HUES6 (cell line): ENCODE data around the gene SUZ12.
"Not testable (repeated sequence)": the region's sequence is repeated elsewhere in the genome, so short reads cannot be mapped to it uniquely, and the experiment has no call there.

Experiments
- H3K27ac ChIP-seq: 2 replicates; pipeline ENCODE4 v1.7.0; 2013; ENCODE audit warnings: low read depth, mild to moderate bottlenecking, low read length, inconsistent platforms
- H3K27me3 ChIP-seq: 2 replicates; pipeline ENCODE4 v1.6.1; 2013; ENCODE audit warnings: low read length; ENCODE audit not compliant: control insufficient read depth, insufficient read depth
- H3K36me3 ChIP-seq: 2 replicates; pipeline ENCODE4 v1.6.1; 2013; ENCODE audit warnings: low read length; ENCODE audit not compliant: control insufficient read depth, insufficient read depth
- H3K4me1 ChIP-seq: 2 replicates; pipeline ENCODE4 v1.6.1; 2013; ENCODE audit warnings: low read length; ENCODE audit not compliant: control insufficient read depth, insufficient read depth
- H3K4me3 ChIP-seq: 2 replicates; pipeline ENCODE4 v1.5.1; 2013; ENCODE audit warnings: low read depth, low read length
- H3K9ac ChIP-seq: one replicate; pipeline ENCODE4 v1.6.1; 2013; ENCODE audit warnings: mild to moderate bottlenecking, low read length
- H3K9me3 ChIP-seq: 2 replicates; pipeline ENCODE4 v1.6.1; 2013; ENCODE audit warnings: low read depth, low read length; ENCODE audit not compliant: control insufficient read depth, insufficient read depth

SUZ12 gene

GRCh38 chr17:31964131-31964530, 27.3 kb downstream of the SUZ12 start:
- not testable (repeated sequence) for H3K27ac ChIP-seq, H3K9ac ChIP-seq, H3K4me3 ChIP-seq, H3K27me3 ChIP-seq, H3K9me3 ChIP-seq, H3K4me1 ChIP-seq
- peaks cover 72% of the 10 kb centered on the region for H3K36me3 ChIP-seq

- Histone ChIP-seq H3K4me3 (no peak overlapping the region), H3K9me3 (no peaks in the 10 kb centered on the region), H3K4me1 (no peaks in the 10 kb centered on the region), H3K27me3 (no peaks in the 10 kb centered on the region), H3K36me3 (peaks cover 61% of the 10 kb centered on the region), H3K9ac (no peak overlapping the region), H3K27ac (no peak overlapping the region)
These were observed 30.8 kb downstream of the SUZ12 start for GRCh38 chr17:31967648-31968047.

DNA sequence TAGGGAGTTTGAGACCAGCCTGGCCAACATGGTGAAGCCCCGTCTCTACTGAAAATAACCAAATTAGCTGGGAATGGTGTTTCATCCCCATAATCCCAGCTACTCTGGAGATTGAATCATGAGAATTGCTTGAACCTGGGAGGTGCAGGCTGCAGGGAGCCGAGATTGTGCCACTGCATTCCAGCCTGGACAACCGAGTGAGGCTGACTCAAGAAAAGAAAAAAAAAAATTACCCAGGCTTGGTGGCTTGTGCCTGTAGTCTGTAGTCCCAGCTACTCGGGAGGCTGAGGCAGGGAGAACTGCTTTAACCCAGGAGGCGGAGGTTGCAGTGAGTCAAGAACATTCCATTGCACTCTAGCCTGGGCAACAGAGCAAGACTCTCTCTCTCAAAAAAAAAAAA, 33.6 kb downstream of the SUZ12 start:
- not testable (repeated sequence) for H3K9me3 ChIP-seq, H3K9ac ChIP-seq, H3K27me3 ChIP-seq, H3K4me3 ChIP-seq, H3K27ac ChIP-seq, H3K4me1 ChIP-seq
- H3K36me3 ChIP-seq, result peaks cover 57% of the 10 kb centered on the region

DNA sequence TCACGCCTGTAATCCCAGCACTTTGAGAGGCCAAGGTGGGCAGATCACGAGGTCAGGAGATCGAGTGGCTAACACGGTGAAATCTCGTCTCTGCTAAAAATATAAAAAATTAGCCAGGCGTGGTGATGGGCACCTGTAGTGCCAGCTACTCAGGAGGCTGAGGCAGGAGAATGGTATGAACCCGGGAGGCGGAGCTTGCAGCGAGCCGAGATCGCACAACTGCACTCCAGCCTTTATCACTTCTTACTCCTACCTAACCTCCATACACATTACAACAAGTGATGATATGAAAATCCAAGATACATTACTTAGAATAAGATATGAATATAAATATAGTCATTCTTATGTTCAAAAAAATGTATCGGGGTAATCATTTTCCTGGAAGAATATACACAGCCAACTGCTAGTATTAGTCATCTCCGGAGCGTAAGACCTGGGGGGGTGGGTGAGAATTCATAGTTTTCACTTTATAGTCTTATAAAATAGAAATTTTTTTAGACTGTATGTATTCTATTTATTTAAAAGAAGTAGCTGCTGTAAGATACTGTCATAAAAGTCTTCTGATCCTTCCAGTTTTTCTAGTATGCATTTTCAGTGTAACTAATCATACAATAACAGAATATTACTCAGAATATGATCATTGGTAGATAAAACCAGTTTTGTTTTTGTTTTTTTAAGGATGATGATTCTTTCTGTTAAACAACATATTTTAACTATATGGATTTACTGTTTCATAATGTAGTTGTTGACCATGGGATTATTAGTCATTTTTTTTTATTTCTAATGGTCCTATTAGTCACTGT, 37.7 kb downstream of the SUZ12 start:
- H3K36me3 ChIP-seq, result peaks cover 51% of the 10 kb centered on the region
- H3K9ac ChIP-seq, H3K27ac ChIP-seq: not testable (repeated sequence)

GRCh38 chr17:31975391-31975790, 38.6 kb downstream of the SUZ12 start:
- H3K4me1 ChIP-seq, H3K27me3 ChIP-seq, H3K9ac ChIP-seq, H3K9me3 ChIP-seq, H3K27ac ChIP-seq, H3K4me3 ChIP-seq: not testable (repeated sequence)
- H3K36me3 ChIP-seq, result peaks cover 51% of the 10 kb centered on the region

More for the DNA sequence above, 37.7 kb downstream of the SUZ12 start:
- H3K4me3 ChIP-seq, H3K4me1 ChIP-seq, H3K9me3 ChIP-seq, H3K27me3 ChIP-seq: not testable (repeated sequence)

DNA sequence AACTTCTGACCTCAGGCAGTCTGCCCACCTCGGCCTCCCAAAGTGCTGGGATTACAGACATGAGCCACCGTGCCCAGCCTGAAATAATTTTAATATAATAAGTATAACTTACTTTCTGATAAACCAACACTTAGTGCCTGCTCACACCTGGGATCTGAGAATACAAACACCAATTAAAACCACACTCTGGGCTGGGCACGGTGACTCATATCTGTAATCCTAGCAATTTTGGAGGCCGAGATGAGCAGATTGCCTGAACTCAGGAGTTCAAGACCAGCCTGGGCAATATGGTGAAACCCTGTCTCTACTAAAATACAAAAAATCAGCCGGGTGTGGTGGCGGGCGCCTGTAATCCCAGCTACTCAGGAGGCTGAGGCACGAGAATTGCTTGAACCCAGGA, 55.0 kb downstream of the SUZ12 start:
- not testable (repeated sequence) for H3K9ac ChIP-seq, H3K4me1 ChIP-seq, H3K4me3 ChIP-seq, H3K27ac ChIP-seq, H3K9me3 ChIP-seq, H3K27me3 ChIP-seq
- peaks cover 96% of the 10 kb centered on the region for H3K36me3 ChIP-seq

GRCh38 chr17:31997005-31997404, 60.2 kb downstream of the SUZ12 start:
- H3K9ac ChIP-seq, result no peak overlapping the region
- no peaks in the 10 kb centered on the region for H3K9me3 ChIP-seq
- H3K4me3 ChIP-seq, result no peak overlapping the region
- no peak overlapping the region for H3K27ac ChIP-seq
- H3K4me1 ChIP-seq, result no peaks in the 10 kb centered on the region
- H3K27me3 ChIP-seq, result no peaks in the 10 kb centered on the region
- peaks cover 88% of the 10 kb centered on the region for H3K36me3 ChIP-seq

DNA sequence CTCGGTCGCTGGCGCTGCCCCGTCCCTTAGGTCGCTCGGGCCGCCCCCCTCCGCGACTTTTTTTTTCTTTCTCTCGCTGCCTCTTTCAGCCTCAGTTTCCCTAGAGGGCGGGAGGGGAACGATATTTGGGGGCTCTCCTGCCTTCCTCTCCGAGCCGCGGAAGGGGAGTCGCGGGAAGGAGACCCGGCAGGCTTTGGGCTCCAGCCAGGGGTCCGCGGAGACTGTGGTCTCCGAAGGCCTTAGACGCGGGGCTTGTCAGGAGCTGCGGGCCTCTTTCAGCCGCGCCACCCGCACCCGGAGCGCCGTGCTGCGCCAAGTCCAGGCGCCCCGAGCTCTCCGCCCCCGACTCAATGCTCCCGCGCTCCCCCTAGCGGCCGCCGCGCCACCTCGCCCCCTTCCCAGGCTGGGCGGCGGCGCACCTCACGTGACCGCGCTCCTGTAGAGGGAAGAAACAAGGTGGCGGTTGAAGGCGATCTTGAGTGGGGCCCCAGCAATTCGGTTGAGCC, 70.2 kb downstream of the SUZ12 start, which contains the start of gene LRRC37B:
LRRC37B (plus strand) TSS at position 427 of the 506 bp plus-strand sequence. CDS start 14,010 bp downstream, outside the sequence.
- peak within 1 kb of the TSS; percentile 72 for H3K9ac ChIP-seq
- H3K4me1 ChIP-seq, result peaks cover 4% of the 10 kb centered on the region; the same call in 1 of the 2 replicates
- H3K36me3 ChIP-seq, result 0 out of 2 replicates have a peak, but pooled peaks cover 3% of the 10 kb centered on the region
- H3K9me3 ChIP-seq, result no peaks in the 10 kb centered on the region
- no peak within 1 kb of the TSS for H3K27ac ChIP-seq
- peaks cover 8% of the 10 kb centered on the region for H3K27me3 ChIP-seq
- peak within 1 kb of the TSS; percentile 96 for H3K4me3 ChIP-seq

- H3K36me3 ChIP-seq, result no peaks in the 10 kb centered on the region
- no peak overlapping the region for H3K27ac ChIP-seq
- H3K9ac ChIP-seq, result peak overlapping the region; percentile 72
These were observed 70.9 kb downstream of the SUZ12 start for GRCh38 chr17:32007463-32008298.

GRCh38 chr17:32009262-32009542, 72.4 kb downstream of the SUZ12 start:
- peaks cover 4% of the 10 kb centered on the region; the same call in 1 of the 2 replicates for H3K4me1 ChIP-seq
- H3K9ac ChIP-seq, result no peak overlapping the region
- peak overlapping the region; percentile 96 for H3K4me3 ChIP-seq
- peaks cover 8% of the 10 kb centered on the region for H3K27me3 ChIP-seq
- no peaks in the 10 kb centered on the region for H3K9me3 ChIP-seq
- no peak overlapping the region for H3K27ac ChIP-seq
- H3K36me3 ChIP-seq, result no peaks in the 10 kb centered on the region

More at GRCh38 chr17:32007463-32008298, 70.9 kb downstream of the SUZ12 start:
- H3K4me1 ChIP-seq, result peaks cover 4% of the 10 kb centered on the region; the same call in 1 of the 2 replicates
- peak overlapping the region; percentile 96 for H3K4me3 ChIP-seq
- no peaks in the 10 kb centered on the region for H3K9me3 ChIP-seq
- peaks cover 8% of the 10 kb centered on the region for H3K27me3 ChIP-seq

GRCh38 chr17:32010114-32010513, 73.3 kb downstream of the SUZ12 start:
- Histone ChIP-seq H3K27me3 (peaks cover 8% of the 10 kb centered on the region), H3K4me3 (no peak overlapping the region), H3K27ac (no peak overlapping the region), H3K4me1 (peaks cover 4% of the 10 kb centered on the region; the same call in 1 of the 2 replicates), H3K9ac (no peak overlapping the region), H3K9me3 (no peaks in the 10 kb centered on the region), H3K36me3 (no peaks in the 10 kb centered on the region)
